B cell (primary cell): ENCODE results near the gene HTRA3. TPM values are rescaled to one million over a fixed set of nuclear protein-coding genes. Genes with fewer than 3 reads are reported as not detected.

Source experiments
- ATAC-seq: fragments of 200-7000 bp; cut with Tn5 transposase; one replicate; pipeline ENCODE4 v1.10.0; 2021; ENCODE audit warnings: low read depth, mild to moderate bottlenecking, moderate number of reproducible peaks, moderate library complexity
- CTCF ChIA-PET: fragments of 350-600 bp; sonication (Branson Sonifier 250); formaldehyde crosslinking; loops from one replicate; lab custom pipeline; 2021; ENCODE audit warnings: antibody characterized with exemption, inconsistent platforms; lab: Charles Lee
- POLR2A ChIA-PET: fragments of 350-600 bp; sonication (Branson Sonifier 250); formaldehyde crosslinking; loops from one replicate; lab custom pipeline; 2021; ENCODE audit warnings: antibody characterized with exemption; lab: Charles Lee
- DNase-seq: peaks from one replicate; pipeline ENCODE4 v3.0.0; 2013
- H2AFZ ChIP-seq: 2 replicates; pipeline ENCODE4 v1.6.1; 2012; ENCODE audit warnings: mild to moderate bottlenecking, low read depth, low read length; ENCODE audit not compliant: insufficient read depth, poor library complexity, severe bottlenecking
- H3K27ac ChIP-seq, 2 donors: 1 replicate in 1 of 2; 2 replicates in 1 of 2; pipeline ENCODE4 v1.5.1; 2012 to 2013; ENCODE audit warnings: low read length in 2 of 2, mild to moderate bottlenecking in 2 of 2, moderate library complexity in 1 of 2
- H3K27me3 ChIP-seq, 4 experiments: fragments of 200-600 bp in 1 of 4; sonication (generic) in 1 of 4; replicated peaks in 1 of 4; 1 replicate in 2 of 4; 2 replicates in 2 of 4; pipeline versions ENCODE4 v1.6.1 to v1.7.0; 2013 to 2016; ENCODE audit warnings: low read length in 3 of 4, mild to moderate bottlenecking in 2 of 4, mixed read lengths in 1 of 4, moderate library complexity in 1 of 4; ENCODE audit not compliant: insufficient read depth in 4 of 4, control insufficient read depth in 3 of 4; ENCODE audit errors: control extremely low read depth in 1 of 4
- H3K36me3 ChIP-seq, 2 experiments: replicated peaks in 1 of 2; 1 replicate in 1 of 2; 2 replicates in 1 of 2; pipeline versions ENCODE4 v1.6.1 to v1.7.1; 2013; ENCODE audit warnings: low read length in 1 of 2; ENCODE audit not compliant: insufficient read depth in 2 of 2, control insufficient read depth in 1 of 2; ENCODE audit errors: control extremely low read depth in 1 of 2, extremely low read depth in 1 of 2
- H3K4me1 ChIP-seq, 2 donors: fragments of 200-600 bp in 1 of 2; sonication (generic) in 1 of 2; 1 replicate in 1 of 2; 2 replicates in 1 of 2; pipeline versions ENCODE4 v1.5.1 to v1.6.1; 2013 to 2017; ENCODE audit warnings: low read length in 2 of 2; ENCODE audit not compliant: control insufficient read depth in 2 of 2, insufficient read depth in 2 of 2
- H3K4me2 ChIP-seq: replicated peaks from 2 replicates; pipeline ENCODE3; 2012; ENCODE audit warnings: mild to moderate bottlenecking, low read depth, low read length; ENCODE audit not compliant: poor library complexity, severe bottlenecking
- H3K4me3 ChIP-seq, 5 experiments: fragments of 200-600 bp in 1 of 5; sonication (generic) in 1 of 5; 1 replicate in 3 of 5; 2 replicates in 2 of 5; pipeline versions ENCODE4 v1.5.1 to v1.7.0; 2011 to 2016; ENCODE audit warnings: low read length in 4 of 5, mild to moderate bottlenecking in 4 of 5, low read depth in 2 of 5, control low read depth in 1 of 5, moderate library complexity in 1 of 5; ENCODE audit not compliant: insufficient read depth in 1 of 5; ENCODE audit errors: control extremely low read depth in 1 of 5, extremely low read depth in 1 of 5
- H3K79me2 ChIP-seq: fragments of 200-600 bp; sonication (generic); one replicate; pipeline ENCODE4 v1.6.0; 2016; ENCODE audit warnings: low read length; ENCODE audit not compliant: control insufficient read depth, insufficient read depth
- H3K9ac ChIP-seq: fragments of 200-600 bp; sonication (generic); 2 replicates; pipeline ENCODE4 v1.6.1; 2017; ENCODE audit warnings: mild to moderate bottlenecking, low read length, moderate library complexity
- H3K9me3 ChIP-seq, 3 donors: one replicate each; pipeline versions ENCODE4 v1.6.1 to v1.7.1; 2013; ENCODE audit warnings: low read length in 2 of 3; ENCODE audit not compliant: control insufficient read depth in 2 of 3, insufficient read depth in 1 of 3; ENCODE audit errors: control extremely low read depth in 1 of 3
- H4K20me1 ChIP-seq: 2 replicates; pipeline ENCODE4 v1.6.0; 2012; ENCODE audit warnings: mild to moderate bottlenecking, low read length; ENCODE audit not compliant: insufficient read depth, control insufficient read depth, poor library complexity, severe bottlenecking
- H3K27ac Mint-ChIP-seq: one replicate; pipeline ENCODE4 v1.8.0; 2021; ENCODE audit warnings: mixed read lengths
- H3K27me3 Mint-ChIP-seq: one replicate; pipeline ENCODE4 v1.8.0; 2021; ENCODE audit warnings: mixed read lengths
- H3K4me1 Mint-ChIP-seq: one replicate; pipeline ENCODE4 v1.8.0; 2021; ENCODE audit warnings: mixed read lengths
- H3K4me3 Mint-ChIP-seq: one replicate; pipeline ENCODE4 v1.8.0; 2021; ENCODE audit warnings: mixed read lengths
- H3K9me3 Mint-ChIP-seq: one replicate; pipeline ENCODE4 v1.8.0; 2022; ENCODE audit warnings: mixed read lengths; ENCODE audit not compliant: insufficient read depth
- EZH2 ChIP-seq: IDR thresholded peaks from 2 replicates; pipeline ENCODE4 v1.6.1; 2012; ENCODE audit warnings: borderline replicate concordance, low read depth, mild to moderate bottlenecking, moderate library complexity, low read length; ENCODE audit not compliant: insufficient read depth, poor library complexity, severe bottlenecking
- WGBS: methylation state at CpG from one replicate; pipeline ENCODE4 v1.1.5; 2013; ENCODE audit warnings: missing lambda C conversion rate; ENCODE audit not compliant: insufficient coverage; 5-methylcytosine and 5-hydroxymethylcytosine counted together
- intact Hi-C: fragments of 100-400 bp; cut with micrococcal nuclease; formaldehyde crosslinking; loops from one replicate; pipeline ENCODE4 v1.10.0; 2022
- polyA plus RNA-seq: library from polyadenylated mRNA; depleted of rRNA; stranded (reverse); fragments of >200 nt; gene quantifications from 2 replicates; pipeline ENCODE4 v1.2.3, GENCODE V29; 2012
- total RNA-seq, 2 donors: library from RNA; stranded (reverse); fragments of 120-200 nt in 1 of 2; gene quantifications; 1 replicate in 1 of 2; 2 replicates in 1 of 2; pipeline versions ENCODE4 v1.2.3 to v1.2.4, GENCODE V29; 2013 to 2022
- TF ChIP-seq, protein P1 (sequence below): fragments of 200-600 bp; IDR thresholded peaks from one replicate; pipeline ENCODE4 v1.8.0; 2022; ENCODE audit warnings: antibody characterized with exemption, mild to moderate bottlenecking

HTRA3 gene
- total and polyA plus RNA-seq, 2 donors (not counting 1 experiment from before 2014, with no cell fraction given) = not detected

GRCh38 chr4:8329560-8329858, 60.0 kb downstream of the HTRA3 start:
- ATAC-seq (no peak), DNase-seq (no peak)
- no peak overlapping the region for H3K4me2 ChIP-seq
- intact Hi-C loops = no loop called here
- H3K79me2 ChIP-seq = no peaks in the 10 kb centered on the region
- no peaks in the 10 kb centered on the region for H4K20me1 ChIP-seq
- ChIA-PET POLR2A (no interaction called here), CTCF (no interaction called here)
- no peaks in the 10 kb centered on the region for H3K27me3 ChIP-seq
- H3K9ac ChIP-seq = no peak overlapping the region
- no peak overlapping the region for H3K4me3 ChIP-seq
- no peak overlapping the region for H3K27ac ChIP-seq
- TF ChIP-seq EZH2 = no peak
- TF ChIP-seq, protein P1, sequence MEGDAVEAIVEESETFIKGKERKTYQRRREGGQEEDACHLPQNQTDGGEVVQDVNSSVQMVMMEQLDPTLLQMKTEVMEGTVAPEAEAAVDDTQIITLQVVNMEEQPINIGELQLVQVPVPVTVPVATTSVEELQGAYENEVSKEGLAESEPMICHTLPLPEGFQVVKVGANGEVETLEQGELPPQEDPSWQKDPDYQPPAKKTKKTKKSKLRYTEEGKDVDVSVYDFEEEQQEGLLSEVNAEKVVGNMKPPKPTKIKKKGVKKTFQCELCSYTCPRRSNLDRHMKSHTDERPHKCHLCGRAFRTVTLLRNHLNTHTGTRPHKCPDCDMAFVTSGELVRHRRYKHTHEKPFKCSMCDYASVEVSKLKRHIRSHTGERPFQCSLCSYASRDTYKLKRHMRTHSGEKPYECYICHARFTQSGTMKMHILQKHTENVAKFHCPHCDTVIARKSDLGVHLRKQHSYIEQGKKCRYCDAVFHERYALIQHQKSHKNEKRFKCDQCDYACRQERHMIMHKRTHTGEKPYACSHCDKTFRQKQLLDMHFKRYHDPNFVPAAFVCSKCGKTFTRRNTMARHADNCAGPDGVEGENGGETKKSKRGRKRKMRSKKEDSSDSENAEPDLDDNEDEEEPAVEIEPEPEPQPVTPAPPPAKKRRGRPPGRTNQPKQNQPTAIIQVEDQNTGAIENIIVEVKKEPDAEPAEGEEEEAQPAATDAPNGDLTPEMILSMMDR = no peak
- 68% methylated on average over 4 of the region's 6 CpGs for WGBS
- H2AFZ ChIP-seq = no peak overlapping the region
- peaks cover 0 to 23% (median 0%) of the 10 kb centered on the region in 3 donors for H3K9me3 ChIP-seq
- H3K4me1 ChIP-seq = no peaks in the 10 kb centered on the region
- Mint-ChIP-seq H3K27ac (no peak overlapping the region), H3K4me3 (no peak overlapping the region), H3K4me1 (no peaks in the 10 kb centered on the region), H3K9me3 (no peaks in the 10 kb centered on the region), H3K27me3 (peaks cover under 1% of the 10 kb centered on the region)
- H3K36me3 ChIP-seq = no peaks in the 10 kb centered on the region

DNA sequence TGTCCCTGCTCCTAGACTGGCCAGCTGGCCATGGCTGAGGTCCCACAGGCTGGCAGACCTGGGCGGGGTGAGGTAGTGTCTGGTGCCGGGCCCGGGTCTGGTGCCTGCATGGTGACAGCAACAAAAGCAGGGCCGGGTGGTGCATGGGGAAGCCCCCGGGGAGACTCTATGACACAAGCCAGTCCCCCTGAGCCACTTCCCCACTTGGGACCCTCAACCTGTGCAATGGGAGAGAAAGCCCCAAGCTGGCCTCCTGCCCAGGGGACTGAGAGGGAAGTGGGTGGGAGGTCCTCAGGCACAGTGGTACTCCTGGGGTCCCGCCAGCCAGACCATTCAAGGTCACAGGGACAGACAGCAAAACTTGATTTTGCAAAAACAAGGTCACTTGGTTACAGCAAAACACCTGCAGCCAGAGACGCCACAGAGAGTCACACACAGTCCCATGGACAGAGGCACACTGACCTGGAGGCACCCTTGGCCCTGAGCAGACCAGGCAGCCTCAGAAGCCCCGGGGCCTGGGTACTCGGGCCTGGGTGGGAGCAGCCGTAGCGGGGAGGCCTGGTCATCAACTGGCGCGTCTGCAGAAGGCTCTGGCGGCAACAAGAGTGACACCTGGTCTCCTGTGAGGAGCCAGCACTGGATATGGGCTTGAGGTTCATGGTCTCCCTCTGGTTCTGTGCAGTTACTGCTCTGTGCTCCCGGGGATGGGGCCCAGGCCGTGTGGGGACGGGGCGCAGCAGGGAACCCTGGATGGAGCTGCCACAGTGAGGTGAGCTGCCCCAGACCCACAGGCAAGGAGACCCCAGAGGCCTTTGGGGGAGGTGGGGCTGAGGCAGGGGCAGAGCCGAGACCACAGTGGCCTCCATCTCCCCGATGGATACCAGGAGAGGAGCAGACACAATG, 60.6 kb downstream of the HTRA3 start:
- 75% methylated on average over 18 of the region's 20 CpGs for WGBS
- Histone ChIP-seq H3K4me1 (no peaks in the 10 kb centered on the region), H2AFZ (no peak overlapping the region), H3K27ac (no peak overlapping the region), H3K79me2 (no peaks in the 10 kb centered on the region), H4K20me1 (no peaks in the 10 kb centered on the region), H3K9ac (no peak overlapping the region), H3K36me3 (no peaks in the 10 kb centered on the region), H3K4me2 (no peak overlapping the region), H3K9me3 (peaks cover 0 to 29% (median 0%) of the 10 kb centered on the region in 3 donors), H3K27me3 (no peaks in the 10 kb centered on the region), H3K4me3 (no peak overlapping the region)
- H3K9me3 Mint-ChIP-seq = no peaks in the 10 kb centered on the region
- ChIA-PET CTCF (no interaction called here), POLR2A (no interaction called here)
- ATAC-seq = no peak
- DNase-seq = no peak
- no peak overlapping the region for H3K27ac Mint-ChIP-seq
- H3K4me1 Mint-ChIP-seq = no peaks in the 10 kb centered on the region
- no peaks in the 10 kb centered on the region for H3K27me3 Mint-ChIP-seq
- intact Hi-C loops = no loop called here
- TF ChIP-seq, protein P1 = no peak
- no peak for TF ChIP-seq EZH2
- H3K4me3 Mint-ChIP-seq = no peak overlapping the region
